ENCODE data around the gene PARVG. TPM values are rescaled to one million over a fixed set of nuclear protein-coding genes. Genes with fewer than 3 reads are reported as not detected.

Gene PARVG
- total RNA-seq, 1 donor from 2014 or later: 19.9 TPM

DNA sequence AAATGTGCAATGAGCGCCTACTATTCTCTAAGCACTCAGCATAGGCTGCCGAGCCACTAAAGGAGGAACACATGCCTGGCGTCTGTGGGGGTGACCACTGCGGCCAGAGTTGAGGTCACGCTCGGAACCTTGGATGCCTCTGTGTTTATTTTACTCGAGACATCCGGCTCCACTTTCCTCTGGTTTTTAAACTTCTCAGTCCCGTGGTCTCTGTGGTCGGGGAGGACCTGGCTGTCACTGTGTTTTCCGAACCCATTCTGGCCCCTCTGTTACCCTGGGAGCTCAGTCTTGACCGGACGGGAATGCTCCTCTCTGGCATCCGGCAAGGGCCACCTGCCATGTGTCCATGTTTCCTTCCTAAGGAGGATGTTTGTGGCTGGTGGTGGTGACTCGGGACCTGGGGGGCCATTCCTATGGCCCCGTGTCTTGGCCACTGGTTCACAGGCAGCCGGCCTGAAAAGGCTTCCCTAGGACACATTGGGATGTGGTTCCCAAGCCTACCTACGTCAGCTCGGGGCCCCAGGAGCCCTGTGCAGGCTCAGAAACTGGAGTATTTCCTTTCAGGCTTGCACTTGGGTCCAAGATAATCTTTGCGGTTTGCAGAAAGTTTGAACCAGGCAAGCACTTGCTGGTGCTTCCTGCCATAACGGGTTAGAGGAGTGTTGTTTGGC, 46.7 kb upstream of the PARVG start:
- Histone ChIP-seq H3K4me3 (no peak overlapping the region), H3K27ac (peak overlapping the region in 1 of 2 donors; percentile 34), H3K27me3 (no peaks in the 10 kb centered on the region), H3K9me3 (peaks cover 9 to 11% of the 10 kb centered on the region in 2 donors), H3K36me3 (peaks cover 14 to 18% of the 10 kb centered on the region in 2 donors), H3K4me1 (no peaks in the 10 kb centered on the region)
- DNase-seq (ENCODE audit: low spot score in 2 of 2): no peak
- intact Hi-C loops (cut with DNase I): no loop called here
- TF ChIP-seq, protein P1, sequence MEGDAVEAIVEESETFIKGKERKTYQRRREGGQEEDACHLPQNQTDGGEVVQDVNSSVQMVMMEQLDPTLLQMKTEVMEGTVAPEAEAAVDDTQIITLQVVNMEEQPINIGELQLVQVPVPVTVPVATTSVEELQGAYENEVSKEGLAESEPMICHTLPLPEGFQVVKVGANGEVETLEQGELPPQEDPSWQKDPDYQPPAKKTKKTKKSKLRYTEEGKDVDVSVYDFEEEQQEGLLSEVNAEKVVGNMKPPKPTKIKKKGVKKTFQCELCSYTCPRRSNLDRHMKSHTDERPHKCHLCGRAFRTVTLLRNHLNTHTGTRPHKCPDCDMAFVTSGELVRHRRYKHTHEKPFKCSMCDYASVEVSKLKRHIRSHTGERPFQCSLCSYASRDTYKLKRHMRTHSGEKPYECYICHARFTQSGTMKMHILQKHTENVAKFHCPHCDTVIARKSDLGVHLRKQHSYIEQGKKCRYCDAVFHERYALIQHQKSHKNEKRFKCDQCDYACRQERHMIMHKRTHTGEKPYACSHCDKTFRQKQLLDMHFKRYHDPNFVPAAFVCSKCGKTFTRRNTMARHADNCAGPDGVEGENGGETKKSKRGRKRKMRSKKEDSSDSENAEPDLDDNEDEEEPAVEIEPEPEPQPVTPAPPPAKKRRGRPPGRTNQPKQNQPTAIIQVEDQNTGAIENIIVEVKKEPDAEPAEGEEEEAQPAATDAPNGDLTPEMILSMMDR (IDR thresholded peaks at IDR 0.05): no peak

DNA sequence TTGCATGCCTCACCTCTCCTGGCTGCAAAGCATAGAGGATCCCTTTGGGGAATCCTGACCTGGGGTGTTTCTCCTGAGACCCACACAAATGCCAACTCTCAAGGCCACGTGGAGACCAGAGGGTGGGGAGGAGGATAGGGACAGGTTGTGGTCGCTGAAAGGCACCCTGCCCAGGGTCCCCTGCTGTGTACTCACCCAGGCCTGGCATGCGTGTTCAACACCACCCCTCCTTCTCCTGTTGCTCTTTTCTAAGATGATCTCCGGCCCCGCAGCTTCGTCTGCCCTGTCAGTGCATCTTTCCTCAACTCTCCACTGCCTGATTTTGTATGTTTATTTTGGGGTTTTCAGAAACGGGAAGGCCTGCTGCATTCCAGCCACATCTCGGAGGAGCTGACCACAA, 44.6 kb upstream of the PARVG start:
- Histone ChIP-seq H3K4me1 (no peaks in the 10 kb centered on the region), H3K36me3 (peaks cover 14 to 18% of the 10 kb centered on the region in 2 donors), H3K27ac (no peak overlapping the region), H3K27me3 (no peaks in the 10 kb centered on the region), H3K9me3 (peaks cover 9 to 11% of the 10 kb centered on the region in 2 donors), H3K4me3 (no peak overlapping the region)
- intact Hi-C loops (cut with DNase I): no loop called here
- TF ChIP-seq, protein P1 (IDR thresholded peaks at IDR 0.05): no peak
- peak in 1 of 2 donors; percentile 38 for DNase-seq (ENCODE audit: low spot score in 2 of 2)

DNA sequence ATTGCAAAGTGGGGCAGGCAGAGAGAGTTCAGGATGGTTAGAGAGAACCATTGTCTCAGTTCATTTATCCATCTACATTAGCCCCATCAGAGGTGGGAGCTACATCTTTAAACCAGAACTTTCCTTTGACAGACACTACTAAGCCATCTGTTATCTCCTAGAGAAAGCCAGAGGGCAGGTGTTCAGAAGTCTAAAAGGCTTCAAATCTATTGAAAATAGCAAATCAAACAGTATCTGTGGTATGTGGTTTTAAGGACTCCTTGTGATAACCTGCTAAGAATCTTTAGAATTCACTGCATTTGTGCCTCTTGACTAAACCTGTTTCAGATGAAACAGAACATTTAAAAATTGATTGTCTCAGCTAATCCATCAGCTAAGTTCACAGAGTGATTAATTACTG, 43.9 kb upstream of the PARVG start:
- intact Hi-C loops (cut with DNase I): no loop called here
- no peaks in the 10 kb centered on the region for H3K4me1 ChIP-seq
- TF ChIP-seq, protein P1 (IDR thresholded peaks at IDR 0.05): no peak

DNA sequence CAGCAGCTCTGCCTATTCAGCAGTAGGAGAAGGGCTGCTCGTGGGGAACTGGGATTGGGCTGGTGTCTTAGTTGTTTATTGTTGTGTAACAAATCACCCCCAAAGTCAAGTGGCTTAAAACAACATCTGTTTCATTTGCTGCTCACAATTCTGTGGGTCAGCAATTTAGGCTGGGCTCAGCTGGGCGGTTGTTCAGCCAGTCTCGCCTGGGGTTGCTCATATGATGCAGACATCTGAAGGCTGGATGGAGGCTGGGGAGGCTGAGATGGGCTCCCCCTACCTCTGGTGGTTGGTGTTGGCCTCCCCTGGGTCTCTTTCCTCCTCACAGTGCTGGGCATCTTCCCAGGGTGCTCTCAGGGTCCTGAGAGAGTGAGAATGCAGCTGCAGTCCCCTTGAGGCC, 43.3 kb upstream of the PARVG start:
- intact Hi-C loops (cut with DNase I): no loop called here
- Histone ChIP-seq H3K36me3 (peaks cover 14 to 18% of the 10 kb centered on the region in 2 donors), H3K27ac (no peak overlapping the region), H3K4me3 (no peak overlapping the region), H3K4me1 (no peaks in the 10 kb centered on the region), H3K9me3 (peaks cover 9 to 11% of the 10 kb centered on the region in 2 donors), H3K27me3 (no peaks in the 10 kb centered on the region)
- TF ChIP-seq, protein P1 (IDR thresholded peaks at IDR 0.05): no peak
- peak in 1 of 2 donors; percentile 11 for DNase-seq (ENCODE audit: low spot score in 2 of 2)

More for the DNA sequence above, 43.9 kb upstream of the PARVG start:
- H3K27ac ChIP-seq: no peak overlapping the region
- peaks cover 9 to 11% of the 10 kb centered on the region in 2 donors for H3K9me3 ChIP-seq
- no peak overlapping the region for H3K4me3 ChIP-seq
- DNase-seq (ENCODE audit: low spot score in 2 of 2): no peak
- no peaks in the 10 kb centered on the region for H3K27me3 ChIP-seq
- H3K36me3 ChIP-seq: peaks cover 14 to 18% of the 10 kb centered on the region in 2 donors

DNA sequence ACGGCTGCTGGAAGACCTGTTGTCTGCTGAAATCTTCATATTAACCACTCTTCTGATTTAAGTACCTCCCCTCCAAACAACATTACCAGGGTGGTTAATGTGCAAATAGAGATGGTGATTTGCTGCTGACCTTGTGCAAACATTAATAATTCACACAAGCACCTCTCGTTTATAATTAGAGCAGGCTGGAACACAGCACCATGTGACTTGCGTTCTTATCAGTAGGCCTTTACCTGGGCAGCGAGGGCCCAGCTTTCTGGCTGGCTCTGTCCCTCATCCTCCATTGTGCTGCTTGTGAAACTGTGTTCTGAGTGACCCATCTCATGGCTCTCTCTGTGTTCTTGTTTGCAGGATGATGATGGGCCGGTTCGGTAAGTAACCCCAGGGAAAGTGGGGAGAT, 41.0 kb upstream of the PARVG start:
- Histone ChIP-seq H3K27me3 (no peaks in the 10 kb centered on the region), H3K27ac (no peak overlapping the region), H3K9me3 (peaks cover 9 to 11% of the 10 kb centered on the region in 2 donors), H3K4me1 (no peaks in the 10 kb centered on the region), H3K36me3 (peaks cover 14 to 18% of the 10 kb centered on the region in 2 donors), H3K4me3 (no peak overlapping the region)
- intact Hi-C loops (cut with DNase I): no loop called here
- no peak for DNase-seq (ENCODE audit: low spot score in 2 of 2)
- TF ChIP-seq, protein P1 (IDR thresholded peaks at IDR 0.05): no peak
